SHP77 treated with DMSO at 0.1 percent for 48 hours (cell line): ENCODE data around the gene C3orf22.

Experiments
- DNase-seq: peaks from one replicate; lab custom pipeline; 2025; lab: John Stamatoyannopoulos, UW

C3orf22 gene

DNA sequence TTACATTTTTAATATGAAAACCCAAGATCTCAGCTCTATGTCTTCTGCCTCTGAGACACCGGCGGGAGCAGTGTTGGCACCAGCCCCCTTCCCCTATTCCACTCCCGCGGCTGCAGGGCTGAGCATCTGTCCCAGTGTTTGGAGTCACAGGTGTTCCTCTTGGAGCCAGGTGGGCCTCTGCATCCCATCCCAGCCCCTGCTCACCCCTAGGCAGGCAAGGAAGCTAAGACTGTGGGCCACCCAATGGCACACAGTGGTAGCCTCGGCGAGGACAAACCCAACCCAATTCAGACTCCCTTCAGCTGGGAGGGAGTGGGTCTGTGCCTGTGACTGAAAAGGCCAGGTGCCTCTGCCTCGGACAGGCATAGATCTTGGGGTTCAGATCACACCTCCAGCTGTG lies 31.7 kb downstream of the C3orf22 start:
- no peak for DNase-seq

GRCh38 chr3:126526668-126527005 lies 32.1 kb downstream of the C3orf22 start:
- DNase-seq, result no peak

DNA sequence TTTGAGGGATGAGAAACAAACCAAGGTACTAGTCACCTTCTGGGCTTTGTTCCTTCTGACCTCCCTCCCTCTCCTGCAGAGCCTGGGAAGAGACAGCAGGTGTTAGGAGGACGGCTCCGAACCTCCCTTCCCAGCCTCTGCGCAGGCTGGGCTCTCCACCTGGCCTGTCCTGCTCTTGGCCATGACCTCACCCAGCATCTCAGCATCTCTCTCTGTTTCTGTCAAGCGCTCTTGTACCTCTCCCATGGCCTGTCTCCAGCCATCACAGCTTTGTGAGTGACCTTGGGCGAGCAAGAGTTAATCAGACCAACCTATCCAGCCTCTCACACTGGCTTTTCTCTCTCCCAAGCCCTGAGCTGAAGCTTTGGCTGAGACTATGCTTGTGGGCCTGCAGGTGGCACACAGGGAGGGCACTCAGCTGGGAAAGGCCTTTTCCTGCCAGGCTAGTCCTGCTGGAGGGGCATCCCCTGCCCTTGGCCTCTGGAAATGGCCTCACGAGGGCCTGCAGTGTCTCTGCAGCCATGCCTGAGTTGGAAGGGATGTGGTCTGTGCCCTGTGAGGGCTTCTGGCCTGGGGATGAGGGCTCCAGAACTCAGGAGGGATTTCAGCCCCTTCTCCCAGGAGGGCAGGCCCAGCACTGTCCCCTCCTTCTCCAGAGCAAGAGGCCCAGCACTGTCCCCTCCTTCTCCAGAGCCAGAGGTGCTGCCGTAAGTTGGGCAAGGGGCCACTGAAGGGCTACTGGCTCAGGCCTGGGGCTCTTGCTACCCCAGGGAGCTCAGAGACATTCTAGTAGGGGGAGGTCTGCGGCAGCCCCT lies 32.7 kb downstream of the C3orf22 start:
- no peak for DNase-seq

- DNase-seq, result no peak
Measured at GRCh38 chr3:126525091-126525852, 33.5 kb downstream of the C3orf22 start.

GRCh38 chr3:126524429-126524988 lies 34.2 kb downstream of the C3orf22 start:
- no peak for DNase-seq

DNA sequence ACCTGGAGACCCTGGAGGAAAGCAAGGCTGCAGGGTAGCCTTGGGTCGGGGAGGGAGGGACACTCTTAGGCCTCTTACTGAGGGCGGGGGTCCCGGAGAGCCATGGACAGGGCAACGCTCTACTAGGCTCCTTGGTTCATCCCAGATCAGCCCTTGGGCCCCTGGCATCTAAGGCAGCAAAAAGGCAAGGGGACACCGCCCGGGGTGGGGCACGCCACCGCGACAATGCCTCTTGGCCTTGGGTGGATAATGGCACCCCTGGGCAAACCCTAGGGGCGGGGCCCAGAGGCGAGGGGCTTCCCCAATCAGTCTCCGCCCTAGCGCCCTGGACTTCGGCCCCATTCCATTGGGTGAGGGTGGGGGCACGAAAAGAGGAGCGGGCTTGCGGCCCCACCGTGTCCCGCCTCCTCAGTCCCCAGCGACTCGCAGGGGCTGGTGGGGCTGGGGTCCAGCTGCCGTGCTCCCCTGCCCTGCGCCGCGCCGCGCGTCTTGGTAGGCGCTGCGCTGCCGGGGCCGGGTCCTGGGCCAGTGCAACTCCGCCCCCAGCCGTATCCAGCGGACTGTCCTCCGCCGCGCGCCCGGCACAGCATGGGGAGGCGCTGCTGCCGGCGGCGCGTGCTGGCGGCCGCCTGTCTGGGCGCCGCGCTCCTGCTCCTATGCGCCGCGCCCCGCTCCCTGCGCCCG lies 34.8 kb downstream of the C3orf22 start, which contains the start of gene CHST13:
TSS of gene CHST13 (plus strand) at position 411 of the 684 bp plus-strand sequence. CDS start at position 589, 178 bp downstream.
- DNase-seq, result no peak

DNA sequence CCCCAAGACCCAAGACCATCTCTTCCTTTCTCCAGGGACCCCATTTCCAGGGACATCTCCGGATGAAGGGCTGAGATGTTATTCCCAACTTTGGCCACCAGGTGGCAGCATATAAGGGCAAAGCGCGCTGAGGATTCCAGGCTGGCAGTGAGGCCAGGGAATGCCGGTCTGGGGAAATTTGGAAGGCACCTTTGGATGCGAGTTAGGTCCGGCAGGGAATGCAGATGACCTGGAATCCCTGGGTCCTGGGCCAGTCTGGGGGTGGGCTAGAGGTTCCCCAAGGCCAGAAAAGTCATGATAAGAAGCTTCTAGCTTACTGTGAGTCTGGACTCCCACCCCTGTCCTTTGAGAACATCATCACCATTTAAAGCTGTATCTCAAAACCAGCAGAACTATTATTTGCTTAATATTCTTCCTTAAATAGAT lies 36.4 kb downstream of the C3orf22 start:
- DNase-seq, result no peak

DNA sequence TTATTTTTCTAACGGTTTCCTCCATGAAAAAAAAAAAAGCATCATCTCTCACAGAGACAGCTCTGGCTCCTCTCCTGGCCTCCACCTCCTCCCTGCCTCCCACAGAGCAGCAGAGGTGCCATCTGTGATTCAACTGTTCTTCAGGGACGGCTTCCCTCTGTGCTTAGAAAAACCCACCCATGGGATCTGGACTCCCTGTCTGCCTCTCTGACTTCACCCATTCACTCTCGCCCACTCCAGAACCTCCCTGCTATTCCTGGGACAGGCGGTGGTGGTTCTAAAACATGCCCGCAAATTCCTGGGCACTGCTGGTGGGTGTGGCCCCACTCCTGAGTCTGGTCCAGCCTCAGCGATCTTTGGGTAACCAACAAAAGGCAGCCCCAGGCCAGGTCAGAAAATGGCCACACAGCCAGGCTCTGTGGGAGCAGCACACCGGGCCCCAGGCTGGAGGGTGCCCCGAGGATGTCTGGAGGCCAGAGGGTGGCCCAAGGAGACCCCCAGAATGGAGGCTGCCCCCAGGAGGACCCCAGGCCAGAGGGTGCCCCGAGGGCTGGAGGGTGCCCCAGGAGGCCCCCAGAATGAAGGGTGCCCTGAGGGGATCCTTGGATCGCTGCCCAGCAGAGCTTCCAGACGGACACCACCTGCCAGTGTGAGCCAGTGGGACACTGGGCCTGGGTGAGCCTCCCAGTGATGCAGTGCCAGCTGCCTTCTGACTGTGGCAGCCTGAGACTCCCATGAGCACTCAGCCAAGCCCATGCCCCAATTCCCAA lies 37.4 kb downstream of the C3orf22 start:
- no peak for DNase-seq

DNA sequence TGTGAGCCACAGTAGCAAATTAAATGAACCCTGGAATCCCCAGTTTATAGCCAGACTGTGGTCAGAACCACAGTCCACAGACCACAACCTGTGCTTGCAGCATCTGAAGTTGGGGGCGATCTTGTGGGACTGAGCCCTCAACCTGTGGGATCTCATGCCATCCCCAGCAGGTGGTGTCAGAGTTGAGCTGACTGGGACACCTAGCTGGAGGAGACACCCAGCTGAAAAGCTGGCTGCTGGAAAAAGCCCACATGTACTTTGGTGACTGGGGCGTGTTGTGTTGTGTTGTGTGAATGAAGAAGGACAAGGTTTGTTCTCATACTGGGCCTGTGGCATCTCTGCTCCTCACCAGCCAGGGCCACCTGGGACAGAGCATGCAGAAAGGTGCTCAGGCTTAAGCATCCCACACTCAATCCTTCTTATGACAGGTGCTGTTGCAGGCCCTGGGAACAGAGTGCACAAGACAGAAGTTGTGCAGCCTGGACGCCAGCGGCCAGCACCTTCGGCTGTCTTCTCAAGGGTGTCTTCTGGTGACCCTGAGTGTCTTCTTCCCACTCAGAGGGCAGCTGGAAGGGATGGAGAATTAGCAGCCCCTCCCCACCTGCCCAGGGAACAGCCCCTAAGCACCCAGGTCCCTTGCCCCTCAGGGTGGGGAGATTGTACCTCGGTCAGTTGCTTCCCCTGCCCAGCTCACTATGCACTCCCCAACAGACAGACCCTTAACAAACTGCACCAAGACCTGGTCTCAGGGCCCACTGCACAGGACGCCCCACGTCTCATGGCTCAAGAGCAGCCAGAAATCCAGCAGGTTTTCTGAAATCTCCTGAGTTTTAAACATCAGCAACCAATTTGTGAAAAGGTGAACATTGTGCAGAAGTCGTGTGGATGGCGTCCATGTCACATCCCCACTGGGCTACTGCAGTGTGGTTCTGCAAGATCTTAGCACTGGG lies 39.0 kb downstream of the C3orf22 start:
- no peak for DNase-seq

DNA sequence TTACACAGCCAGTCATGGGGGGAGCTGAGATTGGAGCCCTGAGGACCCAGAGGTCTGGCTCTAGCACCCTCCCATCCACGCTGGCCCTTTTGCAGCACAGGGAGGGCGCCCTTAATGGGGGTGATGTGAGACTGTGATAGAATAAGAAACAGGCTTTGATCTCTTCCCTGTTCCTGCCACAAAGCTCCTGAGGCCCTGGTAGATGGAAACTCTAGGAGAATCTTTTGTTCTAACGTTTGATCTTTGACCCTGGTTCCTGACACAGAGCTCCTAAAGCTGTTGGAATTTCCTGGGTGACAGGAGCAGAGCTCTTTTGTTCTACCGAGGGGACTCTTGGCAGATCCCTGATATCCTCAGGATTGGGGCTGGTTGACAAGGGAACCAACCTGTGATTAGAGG lies 40.0 kb downstream of the C3orf22 start:
- no peak for DNase-seq

GRCh38 chr3:126517986-126518778 lies 40.5 kb downstream of the C3orf22 start:
- DNase-seq, result no peak

GRCh38 chr3:126517291-126517951 lies 41.3 kb downstream of the C3orf22 start, which contains the start of gene UROC1:
TSS of gene UROC1 (minus strand) at chr3:126517773. CDS start at chr3:126517719, 54 bp downstream.
- no peak for DNase-seq

GRCh38 chr3:126516936-126517290 lies 41.8 kb downstream of the C3orf22 start:
- DNase-seq, result no peak

GRCh38 chr3:126516152-126516935 lies 42.4 kb downstream of the C3orf22 start:
- DNase-seq, result no peak

DNA sequence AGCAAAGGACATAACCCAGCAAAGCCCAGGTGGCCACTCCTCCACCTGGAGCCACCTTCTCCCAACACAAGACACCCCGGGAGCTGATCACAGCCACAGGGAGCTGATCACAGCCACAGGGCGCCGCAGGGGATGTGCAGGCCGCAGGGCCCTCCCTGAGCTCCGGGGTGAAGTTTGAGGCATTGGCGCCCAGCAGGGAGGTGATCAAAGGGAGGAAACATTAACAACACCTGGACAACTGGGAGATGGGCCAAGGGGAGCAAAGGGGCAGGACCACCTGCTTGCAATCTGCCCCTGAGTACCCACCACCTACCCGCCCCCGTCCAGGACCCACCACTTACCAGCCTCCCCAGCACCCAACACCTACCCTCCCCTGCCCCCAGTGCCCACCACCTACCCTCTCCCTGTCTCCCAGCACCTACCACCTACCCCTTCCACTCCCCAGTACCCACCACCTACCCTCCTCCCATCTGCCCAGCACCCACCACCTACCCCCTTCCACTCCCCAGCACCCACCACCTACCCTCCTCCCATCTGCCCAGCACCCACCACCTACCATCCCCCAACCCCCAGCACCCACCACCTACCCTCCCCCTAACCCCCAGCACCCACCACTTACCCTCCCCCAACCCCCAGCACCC lies 43.5 kb downstream of the C3orf22 start:
- no peak for DNase-seq

GRCh38 chr3:126514161-126514560 lies 44.6 kb downstream of the C3orf22 start:
- DNase-seq, result no peak

- no peak for DNase-seq
Measured at GRCh38 chr3:126512916-126513650, 45.6 kb downstream of the C3orf22 start.
